ENCODE data around the gene LMTK3.

DNA sequence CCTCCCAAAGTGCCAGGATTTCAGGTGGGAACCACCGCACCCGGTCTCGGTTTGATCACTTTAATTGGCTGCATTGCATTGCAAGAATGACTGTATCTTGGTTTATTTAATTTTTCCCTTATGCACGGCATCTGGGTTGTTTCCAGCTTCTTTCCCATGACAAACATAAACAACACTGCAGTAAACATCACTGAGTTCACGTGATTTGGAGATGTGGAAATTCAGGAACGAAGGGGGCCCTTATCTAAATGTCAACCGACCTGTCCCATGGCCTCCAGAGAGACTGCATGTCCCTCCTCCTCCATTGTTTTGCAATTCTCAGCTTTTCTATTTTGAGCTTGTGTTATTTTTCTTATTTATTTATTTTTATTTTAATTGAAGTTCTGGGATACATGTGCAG lies 25.9 kb upstream of the LMTK3 start:
- TF ChIP-seq, protein P1, sequence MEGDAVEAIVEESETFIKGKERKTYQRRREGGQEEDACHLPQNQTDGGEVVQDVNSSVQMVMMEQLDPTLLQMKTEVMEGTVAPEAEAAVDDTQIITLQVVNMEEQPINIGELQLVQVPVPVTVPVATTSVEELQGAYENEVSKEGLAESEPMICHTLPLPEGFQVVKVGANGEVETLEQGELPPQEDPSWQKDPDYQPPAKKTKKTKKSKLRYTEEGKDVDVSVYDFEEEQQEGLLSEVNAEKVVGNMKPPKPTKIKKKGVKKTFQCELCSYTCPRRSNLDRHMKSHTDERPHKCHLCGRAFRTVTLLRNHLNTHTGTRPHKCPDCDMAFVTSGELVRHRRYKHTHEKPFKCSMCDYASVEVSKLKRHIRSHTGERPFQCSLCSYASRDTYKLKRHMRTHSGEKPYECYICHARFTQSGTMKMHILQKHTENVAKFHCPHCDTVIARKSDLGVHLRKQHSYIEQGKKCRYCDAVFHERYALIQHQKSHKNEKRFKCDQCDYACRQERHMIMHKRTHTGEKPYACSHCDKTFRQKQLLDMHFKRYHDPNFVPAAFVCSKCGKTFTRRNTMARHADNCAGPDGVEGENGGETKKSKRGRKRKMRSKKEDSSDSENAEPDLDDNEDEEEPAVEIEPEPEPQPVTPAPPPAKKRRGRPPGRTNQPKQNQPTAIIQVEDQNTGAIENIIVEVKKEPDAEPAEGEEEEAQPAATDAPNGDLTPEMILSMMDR (IDR thresholded peaks at IDR 0.05) = no peak
- TF ChIP-seq EZH2phosphoT487 (IDR thresholded peaks at IDR 0.05) = no peak

Measured in neural progenitor cell (in vitro differentiated cells).